Mucosa of rectum (tissue), 2 donors: ENCODE data around the gene C2CD3.

Experiments
- H3K27ac ChIP-seq, 2 donors: one replicate each; pipeline ENCODE4 v1.7.0; 2013; ENCODE audit warnings: inconsistent platforms in 2 of 2, low read depth in 2 of 2, low read length in 2 of 2
- H3K27me3 ChIP-seq, 2 donors: one replicate each; pipeline ENCODE4 v1.7.0; 2013; ENCODE audit warnings: low read length in 2 of 2; ENCODE audit not compliant: control insufficient read depth in 2 of 2, insufficient read depth in 2 of 2
- H3K36me3 ChIP-seq, 2 donors: one replicate each; pipeline ENCODE4 v1.7.0; 2013; ENCODE audit warnings: low read length in 2 of 2; ENCODE audit not compliant: control insufficient read depth in 2 of 2, insufficient read depth in 2 of 2
- H3K4me1 ChIP-seq, 2 donors: one replicate each; pipeline ENCODE4 v1.7.0; 2013; ENCODE audit warnings: low read length in 2 of 2, mild to moderate bottlenecking in 1 of 2; ENCODE audit not compliant: control insufficient read depth in 2 of 2, insufficient read depth in 2 of 2
- H3K4me3 ChIP-seq, 2 donors: one replicate each; pipeline ENCODE4 v1.7.0; 2013; ENCODE audit warnings: low read length in 2 of 2
- H3K9ac ChIP-seq, 2 donors: one replicate each; pipeline ENCODE4 v1.7.0; 2013; ENCODE audit warnings: low read length in 2 of 2, low read depth in 1 of 2, mild to moderate bottlenecking in 1 of 2
- H3K9me3 ChIP-seq, 2 donors: one replicate each; pipeline ENCODE4 v1.7.0; 2013; ENCODE audit warnings: low read length in 2 of 2; ENCODE audit not compliant: control insufficient read depth in 2 of 2
- donor health status: healthy.
- donor health status: Normal muscosa, but diverticular disease.

C2CD3 gene

GRCh38 chr11:74024261-74025029 lies 146.4 kb downstream of the C2CD3 start:
- Histone ChIP-seq H3K27ac (no peak overlapping the region), H3K9ac (no peak overlapping the region), H3K4me3 (no peak overlapping the region), H3K27me3 (no peaks in the 10 kb centered on the region), H3K9me3 (no peaks in the 10 kb centered on the region), H3K4me1 (peaks cover 6 to 7% of the 10 kb centered on the region in 2 donors), H3K36me3 (peaks cover 0 to 15% of the 10 kb centered on the region in 2 donors)

DNA sequence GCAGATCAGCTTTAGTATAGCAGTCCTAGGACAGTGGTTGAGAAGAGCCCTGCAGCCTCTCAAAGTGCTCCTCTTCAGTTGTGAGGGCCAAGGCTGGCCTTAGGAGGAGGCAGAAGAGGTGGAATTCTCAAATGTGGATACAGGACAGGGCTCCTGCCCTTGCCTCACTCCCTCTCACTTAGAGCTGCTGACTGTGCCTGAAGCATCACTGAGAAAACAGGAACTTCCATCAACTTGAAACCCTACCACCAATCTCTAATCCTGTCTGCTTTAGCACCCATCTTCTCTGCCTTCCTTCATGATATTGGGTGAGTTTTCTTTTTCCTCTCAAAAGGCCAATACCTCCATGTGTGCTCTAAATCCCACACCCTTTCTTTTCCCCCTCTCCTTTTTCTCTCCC lies 147.5 kb downstream of the C2CD3 start:
- Histone ChIP-seq H3K9ac (no peak overlapping the region), H3K4me3 (no peak overlapping the region), H3K4me1 (peaks cover 18% of the 10 kb centered on the region in 2 donors), H3K9me3 (no peaks in the 10 kb centered on the region), H3K36me3 (peaks cover 0 to 7% of the 10 kb centered on the region in 2 donors), H3K27me3 (no peaks in the 10 kb centered on the region), H3K27ac (peak overlapping the region in 1 of 2 donors; percentile 53)

DNA sequence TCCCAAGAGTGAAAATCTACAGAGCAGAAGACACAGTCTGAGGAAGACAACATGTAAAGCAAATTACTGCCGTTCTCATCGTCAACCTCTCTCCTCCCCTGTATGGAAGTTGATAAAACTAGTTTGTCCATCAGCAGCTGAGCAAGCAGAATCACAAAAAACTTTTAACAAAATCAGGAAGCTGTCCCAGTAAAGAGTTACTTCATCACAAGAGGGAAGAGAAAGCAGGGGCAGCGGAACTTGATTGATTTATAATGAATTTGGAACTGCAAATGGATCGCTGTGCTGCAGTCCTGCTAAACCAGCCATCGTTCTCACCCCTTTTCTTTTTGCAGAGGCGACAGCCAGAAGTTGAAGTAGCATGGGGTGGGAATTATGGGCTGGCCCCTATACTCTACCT lies 148.3 kb downstream of the C2CD3 start:
- peaks cover 24 to 25% of the 10 kb centered on the region in 2 donors for H3K4me1 ChIP-seq
- peaks cover 0 to 7% of the 10 kb centered on the region in 2 donors for H3K36me3 ChIP-seq
- peak overlapping the region in 1 of 2 donors; percentile 53 for H3K27ac ChIP-seq
- no peak overlapping the region for H3K9ac ChIP-seq
- H3K4me3 ChIP-seq, result no peak overlapping the region
- no peaks in the 10 kb centered on the region for H3K27me3 ChIP-seq
- H3K9me3 ChIP-seq, result no peaks in the 10 kb centered on the region

DNA sequence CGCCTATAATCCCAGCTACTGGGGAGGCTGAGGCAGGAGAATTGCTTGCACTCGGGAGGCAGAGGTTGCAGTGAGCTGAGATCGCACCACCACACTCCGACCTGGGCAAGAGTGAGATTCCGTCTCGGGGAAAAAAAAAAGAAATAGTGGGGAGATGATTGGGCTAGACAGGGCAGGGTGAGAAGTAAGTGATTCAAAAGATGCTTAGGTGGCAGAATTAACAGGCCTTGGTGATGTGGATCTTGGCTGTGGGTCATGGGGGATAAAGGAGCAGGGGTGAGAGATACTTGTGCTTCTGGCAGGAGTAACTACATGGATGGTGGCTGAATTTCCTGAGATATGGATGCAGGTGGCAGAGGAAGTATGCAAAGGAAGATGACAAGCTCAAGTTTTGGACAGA lies 148.8 kb downstream of the C2CD3 start:
- H3K4me1 ChIP-seq, result peaks cover 24 to 25% of the 10 kb centered on the region in 2 donors
- no peaks in the 10 kb centered on the region for H3K27me3 ChIP-seq
- H3K27ac ChIP-seq, result no peak overlapping the region
- H3K4me3 ChIP-seq, result no peak overlapping the region
- H3K36me3 ChIP-seq, result peaks cover 0 to 7% of the 10 kb centered on the region in 2 donors
- H3K9me3 ChIP-seq, result no peaks in the 10 kb centered on the region
- H3K9ac ChIP-seq, result no peak overlapping the region

GRCh38 chr11:74020539-74020938 lies 150.3 kb downstream of the C2CD3 start:
- no peak overlapping the region for H3K9ac ChIP-seq
- H3K4me1 ChIP-seq, result peaks cover 24 to 25% of the 10 kb centered on the region in 2 donors
- no peak overlapping the region for H3K4me3 ChIP-seq
- H3K27ac ChIP-seq, result peak overlapping the region in 1 of 2 donors; percentile 96
- peaks cover 0 to 1% of the 10 kb centered on the region in 2 donors for H3K36me3 ChIP-seq
- H3K9me3 ChIP-seq, result no peaks in the 10 kb centered on the region
- no peaks in the 10 kb centered on the region for H3K27me3 ChIP-seq

GRCh38 chr11:74019860-74020259 lies 150.9 kb downstream of the C2CD3 start:
- H3K9ac ChIP-seq, result peak overlapping the region in 1 of 2 donors; percentile 18
- H3K27ac ChIP-seq, result peak overlapping the region; percentile 91 to 96
- no peak overlapping the region for H3K4me3 ChIP-seq
- H3K4me1 ChIP-seq, result peaks cover 24 to 25% of the 10 kb centered on the region in 2 donors
- H3K27me3 ChIP-seq, result no peaks in the 10 kb centered on the region
- H3K36me3 ChIP-seq, result no peaks in the 10 kb centered on the region
- H3K9me3 ChIP-seq, result no peaks in the 10 kb centered on the region

- H3K9me3 ChIP-seq, result no peaks in the 10 kb centered on the region
- peak overlapping the region in 1 of 2 donors; percentile 29 for H3K9ac ChIP-seq
- H3K4me1 ChIP-seq, result peaks cover 24 to 25% of the 10 kb centered on the region in 2 donors
- H3K27ac ChIP-seq, result peak overlapping the region; percentile 91 to 96
- H3K4me3 ChIP-seq, result peak overlapping the region in 1 of 2 donors; percentile 46
- no peaks in the 10 kb centered on the region for H3K36me3 ChIP-seq
- no peaks in the 10 kb centered on the region for H3K27me3 ChIP-seq
Observed at GRCh38 chr11:74019104-74019738, 151.6 kb downstream of the C2CD3 start.

- Histone ChIP-seq H3K9ac (peak overlapping the region; percentile 29 to 60), H3K9me3 (no peaks in the 10 kb centered on the region), H3K4me3 (peak overlapping the region; percentile 32 to 46), H3K36me3 (peaks cover 0 to 4% of the 10 kb centered on the region in 2 donors), H3K27ac (peak overlapping the region; percentile 91 to 96), H3K4me1 (peaks cover 24 to 25% of the 10 kb centered on the region in 2 donors), H3K27me3 (no peaks in the 10 kb centered on the region)
Observed at GRCh38 chr11:74018331-74019005, 152.3 kb downstream of the C2CD3 start.

DNA sequence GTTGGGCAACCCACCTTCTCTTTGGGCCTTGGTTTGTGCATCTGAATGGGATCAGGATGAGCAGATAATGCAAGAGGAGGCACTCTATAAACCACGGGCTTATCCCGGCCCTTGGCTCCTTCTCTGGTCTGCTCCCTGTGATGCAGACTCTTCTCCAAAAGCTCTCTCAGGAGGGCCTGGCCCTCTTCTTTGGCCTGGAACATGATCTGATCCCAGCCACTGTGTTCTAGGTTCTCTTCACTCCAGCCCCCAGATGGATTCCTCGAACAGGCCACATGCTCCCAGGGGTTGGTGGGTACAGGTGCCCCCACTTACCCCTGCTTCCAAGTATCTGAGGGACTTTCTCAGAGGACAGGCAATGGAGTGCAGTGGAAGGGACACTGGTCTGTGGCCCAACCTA lies 153.2 kb downstream of the C2CD3 start:
- no peaks in the 10 kb centered on the region for H3K27me3 ChIP-seq
- peaks cover 24 to 25% of the 10 kb centered on the region in 2 donors for H3K4me1 ChIP-seq
- H3K4me3 ChIP-seq, result no peak overlapping the region
- H3K36me3 ChIP-seq, result peaks cover 0 to 6% of the 10 kb centered on the region in 2 donors
- peak overlapping the region in 1 of 2 donors; percentile 36 for H3K9ac ChIP-seq
- no peaks in the 10 kb centered on the region for H3K9me3 ChIP-seq
- peak overlapping the region; percentile 91 to 96 for H3K27ac ChIP-seq
